ENCODE data around the gene GUCY1A1.

DNA sequence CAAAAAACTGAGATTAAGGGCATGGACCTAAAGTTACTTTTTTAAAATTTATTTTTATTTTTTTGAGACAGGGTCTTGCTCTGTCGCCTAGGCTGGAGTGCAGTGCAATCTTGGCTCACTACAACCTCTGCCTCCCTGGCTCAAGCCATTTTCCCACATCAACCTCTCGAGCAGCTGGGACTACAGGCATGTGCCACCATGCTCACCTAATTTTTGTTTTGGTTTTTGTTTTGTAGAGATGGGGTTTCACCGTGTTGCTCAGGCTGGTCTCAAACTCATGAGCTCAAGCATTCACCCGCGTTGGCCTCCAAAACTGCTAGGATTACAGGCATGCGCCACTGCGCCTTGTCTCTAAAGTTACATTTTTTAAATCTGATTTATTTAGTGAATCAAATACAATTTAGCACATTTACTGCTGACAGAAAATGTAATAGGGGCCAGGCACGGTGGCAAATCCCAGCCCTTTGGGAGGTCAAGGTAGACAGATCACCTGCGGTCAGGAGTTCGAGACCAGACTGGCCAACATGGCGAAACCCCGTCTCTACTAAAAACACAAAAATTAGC is 38.3 kb downstream of the GUCY1A1 start:
- TF ChIP-seq, protein P1, sequence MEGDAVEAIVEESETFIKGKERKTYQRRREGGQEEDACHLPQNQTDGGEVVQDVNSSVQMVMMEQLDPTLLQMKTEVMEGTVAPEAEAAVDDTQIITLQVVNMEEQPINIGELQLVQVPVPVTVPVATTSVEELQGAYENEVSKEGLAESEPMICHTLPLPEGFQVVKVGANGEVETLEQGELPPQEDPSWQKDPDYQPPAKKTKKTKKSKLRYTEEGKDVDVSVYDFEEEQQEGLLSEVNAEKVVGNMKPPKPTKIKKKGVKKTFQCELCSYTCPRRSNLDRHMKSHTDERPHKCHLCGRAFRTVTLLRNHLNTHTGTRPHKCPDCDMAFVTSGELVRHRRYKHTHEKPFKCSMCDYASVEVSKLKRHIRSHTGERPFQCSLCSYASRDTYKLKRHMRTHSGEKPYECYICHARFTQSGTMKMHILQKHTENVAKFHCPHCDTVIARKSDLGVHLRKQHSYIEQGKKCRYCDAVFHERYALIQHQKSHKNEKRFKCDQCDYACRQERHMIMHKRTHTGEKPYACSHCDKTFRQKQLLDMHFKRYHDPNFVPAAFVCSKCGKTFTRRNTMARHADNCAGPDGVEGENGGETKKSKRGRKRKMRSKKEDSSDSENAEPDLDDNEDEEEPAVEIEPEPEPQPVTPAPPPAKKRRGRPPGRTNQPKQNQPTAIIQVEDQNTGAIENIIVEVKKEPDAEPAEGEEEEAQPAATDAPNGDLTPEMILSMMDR (IDR thresholded peaks at IDR 0.05): no peak
- TF ChIP-seq EZH2 (IDR thresholded peaks at IDR 0.05): no peak
